Measurements from ENCODE around the gene SLC5A6. TPM values are rescaled to one million over a fixed set of nuclear protein-coding genes. Genes with fewer than 3 reads are reported as not detected.
"Not testable (repeated sequence)": the region's sequence is repeated elsewhere in the genome, so short reads cannot be mapped to it uniquely, and the experiment has no call there.

The SLC5A6 gene
- total RNA-seq, 4 donors from 2014 or later: 22.8 to 58.3 (median 41.0) TPM

GRCh38 chr2:27178469-27178868 is 33.6 kb downstream of the SLC5A6 start:
- WGBS, 2 donors (ENCODE audit: low coverage in 1 of 2): 82 to 88% methylated on average over 3 of the region's 3 CpGs
- intact Hi-C loops (cut with DNase I; ENCODE audit: low total_unique reads): no loop called here
- no peaks in the 10 kb centered on the region for H3K9me3 ChIP-seq

GRCh38 chr2:27177441-27178351 is 34.4 kb downstream of the SLC5A6 start:
- no peak overlapping the region for H3K4me3 ChIP-seq
- no peak overlapping the region for H3K27ac ChIP-seq
- H3K9me3 ChIP-seq: no peaks in the 10 kb centered on the region
- no peaks in the 10 kb centered on the region for H3K36me3 ChIP-seq
- DNase-seq: no peak
- in situ Hi-C loops (cut with MboI; ENCODE audit: low pct_ligation_motif_present in 1 of 4, low pct_unique_long_range_greater_than_20kb in 1 of 4, low sequenced_read_pairs in 3 of 4): no loop called here
- no peaks in the 10 kb centered on the region for H3K4me1 ChIP-seq
- peaks cover 21% of the 10 kb centered on the region for H3K27me3 ChIP-seq
- no peak for TF ChIP-seq POLR2AphosphoS5 (IDR thresholded peaks at IDR 0.05)
- WGBS, 2 donors (ENCODE audit: low coverage in 1 of 2): 55 to 58% methylated on average over 10 to 15 of the region's 15 CpGs
- intact Hi-C loops (cut with DNase I; ENCODE audit: low total_unique reads): no loop called here

More at GRCh38 chr2:27178469-27178868, 33.6 kb downstream of the SLC5A6 start:
- TF ChIP-seq POLR2AphosphoS5 (IDR thresholded peaks at IDR 0.05) (no peak), CTCF (IDR thresholded peaks at IDR 0.05) (no peak), EP300 (IDR thresholded peaks at IDR 0.05; ENCODE audit: low read depth) (no peak), POLR2A (IDR thresholded peaks at IDR 0.05) (no peak)
- H3K36me3 ChIP-seq: no peaks in the 10 kb centered on the region
- H3K4me1 ChIP-seq: no peaks in the 10 kb centered on the region
- peaks cover 21% of the 10 kb centered on the region for H3K27me3 ChIP-seq
- in situ Hi-C loops (cut with MboI; ENCODE audit: low pct_ligation_motif_present in 1 of 4, low pct_unique_long_range_greater_than_20kb in 1 of 4, low sequenced_read_pairs in 3 of 4): no loop called here
- no peak overlapping the region for H3K27ac ChIP-seq
- no peak overlapping the region for H3K4me3 ChIP-seq
- DNase-seq: no peak

- H3K36me3 ChIP-seq; DNase-seq; in situ Hi-C loops (cut with MboI; ENCODE audit: low pct_ligation_motif_present in 1 of 4, low pct_unique_long_range_greater_than_20kb in 1 of 4, low sequenced_read_pairs in 3 of 4); H3K4me1 ChIP-seq; intact Hi-C loops (cut with DNase I; ENCODE audit: low total_unique reads); H3K4me3 ChIP-seq; H3K9me3 ChIP-seq: not testable (repeated sequence)
- Histone ChIP-seq H3K27ac (peak overlapping the region in 1 of 4 donors; percentile 14), H3K27me3 (peaks cover 21% of the 10 kb centered on the region)
- 85% methylated on average over 4 of the region's 4 CpGs; no CpG with 5 or more reads in 1 of the 2 donors for WGBS, 2 donors (ENCODE audit: low coverage in 1 of 2)
These were observed 36.3 kb downstream of the SLC5A6 start for GRCh38 chr2:27175781-27176180.

GRCh38 chr2:27175330-27175729 is 36.7 kb downstream of the SLC5A6 start:
- H3K27me3 ChIP-seq: peaks cover 21% of the 10 kb centered on the region
- no peak overlapping the region for H3K4me3 ChIP-seq
- no peaks in the 10 kb centered on the region for H3K9me3 ChIP-seq
- H3K27ac ChIP-seq: peak overlapping the region in 1 of 4 donors; percentile 14
- peaks cover 0 to 9% (median 2%) of the 10 kb centered on the region in 4 donors for H3K4me1 ChIP-seq
- intact Hi-C loops (cut with DNase I; ENCODE audit: low total_unique reads): no loop called here
- H3K36me3 ChIP-seq: no peaks in the 10 kb centered on the region
- DNase-seq: no peak
- TF ChIP-seq CTCF (IDR thresholded peaks at IDR 0.05): no peak
- no peak for TF ChIP-seq POLR2A (IDR thresholded peaks at IDR 0.05)
- no peak for TF ChIP-seq POLR2AphosphoS5 (IDR thresholded peaks at IDR 0.05)
- TF ChIP-seq EP300 (IDR thresholded peaks at IDR 0.05; ENCODE audit: low read depth): no peak
- 67 to 69% methylated on average over 7 to 8 of the region's 8 CpGs for WGBS, 2 donors (ENCODE audit: low coverage in 1 of 2)
- in situ Hi-C loops (cut with MboI; ENCODE audit: low pct_ligation_motif_present in 1 of 4, low pct_unique_long_range_greater_than_20kb in 1 of 4, low sequenced_read_pairs in 3 of 4): no loop called here

GRCh38 chr2:27174638-27175037 is 37.4 kb downstream of the SLC5A6 start:
- H3K27ac ChIP-seq: no peak overlapping the region
- TF ChIP-seq POLR2A (IDR thresholded peaks at IDR 0.05): no peak
- no peak for TF ChIP-seq EP300 (IDR thresholded peaks at IDR 0.05; ENCODE audit: low read depth)
- no peak for TF ChIP-seq CTCF (IDR thresholded peaks at IDR 0.05)
- TF ChIP-seq POLR2AphosphoS5 (IDR thresholded peaks at IDR 0.05): no peak
- no peaks in the 10 kb centered on the region for H3K36me3 ChIP-seq
- WGBS, 2 donors (ENCODE audit: low coverage in 1 of 2): 65 to 67% methylated on average over 1 to 6 of the region's 6 CpGs
- no peak for DNase-seq
- intact Hi-C loops (cut with DNase I; ENCODE audit: low total_unique reads) (loop anchor here (5.0 kb wide), 1 partner anchor 133 kb away; the partner anchor contains the start of gene UCN), in situ Hi-C loops (cut with MboI; ENCODE audit: low pct_ligation_motif_present in 1 of 4, low pct_unique_long_range_greater_than_20kb in 1 of 4, low sequenced_read_pairs in 3 of 4) (no loop called here)
- H3K27me3 ChIP-seq: peaks cover 17% of the 10 kb centered on the region
- H3K9me3 ChIP-seq: no peaks in the 10 kb centered on the region
- peaks cover 0 to 15% (median 8%) of the 10 kb centered on the region in 4 donors for H3K4me1 ChIP-seq
- no peak overlapping the region for H3K4me3 ChIP-seq

All from transverse colon (tissue), 4 donors.